Panc1 (cell line): ENCODE measurements around the gene FRMPD1.

Experiments
- CTCF ChIP-seq: fragments of 450-650 bp; IDR thresholded peaks from 2 replicates; pipeline ENCODE4 v1.5.1; 2017; ENCODE audit warnings: mild to moderate bottlenecking
- POLR2AphosphoS5 ChIP-seq: IDR thresholded peaks from 2 replicates; pipeline ENCODE4 v1.6.1; 2012; ENCODE audit warnings: mild to moderate bottlenecking, low read depth, low read length, moderate library complexity
- SIN3A ChIP-seq: IDR thresholded peaks from 2 replicates; pipeline ENCODE4 v1.6.1; 2012; ENCODE audit warnings: low read depth, mild to moderate bottlenecking, low read length, moderate library complexity, borderline replicate concordance; ENCODE audit not compliant: insufficient read depth
- TCF7L2 ChIP-seq: IDR thresholded peaks from 2 replicates; pipeline ENCODE4 v1.6.1; 2011; ENCODE audit warnings: mild to moderate bottlenecking, low read depth, low read length, inconsistent platforms
- TF ChIP-seq, protein P1 (sequence below), 2 experiments: IDR thresholded peaks; 2 replicates each; pipeline ENCODE4 v1.6.1; 2011 to 2012; ENCODE audit warnings: low read depth in 2 of 2, control low read depth in 1 of 2, low read length in 1 of 2, mild to moderate bottlenecking in 1 of 2, moderate library complexity in 1 of 2; ENCODE audit not compliant: insufficient read depth in 1 of 2

GRCh38 chr9:37656936-37657335, 6.2 kb downstream of the FRMPD1 start:
- no peak for TF ChIP-seq CTCF
- no peak for TF ChIP-seq TCF7L2
- TF ChIP-seq POLR2AphosphoS5 = no peak
- TF ChIP-seq, protein P1, sequence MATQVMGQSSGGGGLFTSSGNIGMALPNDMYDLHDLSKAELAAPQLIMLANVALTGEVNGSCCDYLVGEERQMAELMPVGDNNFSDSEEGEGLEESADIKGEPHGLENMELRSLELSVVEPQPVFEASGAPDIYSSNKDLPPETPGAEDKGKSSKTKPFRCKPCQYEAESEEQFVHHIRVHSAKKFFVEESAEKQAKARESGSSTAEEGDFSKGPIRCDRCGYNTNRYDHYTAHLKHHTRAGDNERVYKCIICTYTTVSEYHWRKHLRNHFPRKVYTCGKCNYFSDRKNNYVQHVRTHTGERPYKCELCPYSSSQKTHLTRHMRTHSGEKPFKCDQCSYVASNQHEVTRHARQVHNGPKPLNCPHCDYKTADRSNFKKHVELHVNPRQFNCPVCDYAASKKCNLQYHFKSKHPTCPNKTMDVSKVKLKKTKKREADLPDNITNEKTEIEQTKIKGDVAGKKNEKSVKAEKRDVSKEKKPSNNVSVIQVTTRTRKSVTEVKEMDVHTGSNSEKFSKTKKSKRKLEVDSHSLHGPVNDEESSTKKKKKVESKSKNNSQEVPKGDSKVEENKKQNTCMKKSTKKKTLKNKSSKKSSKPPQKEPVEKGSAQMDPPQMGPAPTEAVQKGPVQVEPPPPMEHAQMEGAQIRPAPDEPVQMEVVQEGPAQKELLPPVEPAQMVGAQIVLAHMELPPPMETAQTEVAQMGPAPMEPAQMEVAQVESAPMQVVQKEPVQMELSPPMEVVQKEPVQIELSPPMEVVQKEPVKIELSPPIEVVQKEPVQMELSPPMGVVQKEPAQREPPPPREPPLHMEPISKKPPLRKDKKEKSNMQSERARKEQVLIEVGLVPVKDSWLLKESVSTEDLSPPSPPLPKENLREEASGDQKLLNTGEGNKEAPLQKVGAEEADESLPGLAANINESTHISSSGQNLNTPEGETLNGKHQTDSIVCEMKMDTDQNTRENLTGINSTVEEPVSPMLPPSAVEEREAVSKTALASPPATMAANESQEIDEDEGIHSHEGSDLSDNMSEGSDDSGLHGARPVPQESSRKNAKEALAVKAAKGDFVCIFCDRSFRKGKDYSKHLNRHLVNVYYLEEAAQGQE (IDR thresholded peaks at IDR 0.05; ENCODE audit: insufficient read depth in 1 of 2, low read depth in 2 of 2, low read length in 1 of 2) = no peak
- no peak for TF ChIP-seq SIN3A
